ENCODE measurements around the gene LOXL1. TPM values are rescaled to one million over a fixed set of nuclear protein-coding genes. Genes with fewer than 3 reads are reported as not detected.

Gene LOXL1, protein sequence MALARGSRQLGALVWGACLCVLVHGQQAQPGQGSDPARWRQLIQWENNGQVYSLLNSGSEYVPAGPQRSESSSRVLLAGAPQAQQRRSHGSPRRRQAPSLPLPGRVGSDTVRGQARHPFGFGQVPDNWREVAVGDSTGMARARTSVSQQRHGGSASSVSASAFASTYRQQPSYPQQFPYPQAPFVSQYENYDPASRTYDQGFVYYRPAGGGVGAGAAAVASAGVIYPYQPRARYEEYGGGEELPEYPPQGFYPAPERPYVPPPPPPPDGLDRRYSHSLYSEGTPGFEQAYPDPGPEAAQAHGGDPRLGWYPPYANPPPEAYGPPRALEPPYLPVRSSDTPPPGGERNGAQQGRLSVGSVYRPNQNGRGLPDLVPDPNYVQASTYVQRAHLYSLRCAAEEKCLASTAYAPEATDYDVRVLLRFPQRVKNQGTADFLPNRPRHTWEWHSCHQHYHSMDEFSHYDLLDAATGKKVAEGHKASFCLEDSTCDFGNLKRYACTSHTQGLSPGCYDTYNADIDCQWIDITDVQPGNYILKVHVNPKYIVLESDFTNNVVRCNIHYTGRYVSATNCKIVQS
- total RNA-seq, result 1 to 10 TPM; 1.8 to 8.6 TPM

DNA sequence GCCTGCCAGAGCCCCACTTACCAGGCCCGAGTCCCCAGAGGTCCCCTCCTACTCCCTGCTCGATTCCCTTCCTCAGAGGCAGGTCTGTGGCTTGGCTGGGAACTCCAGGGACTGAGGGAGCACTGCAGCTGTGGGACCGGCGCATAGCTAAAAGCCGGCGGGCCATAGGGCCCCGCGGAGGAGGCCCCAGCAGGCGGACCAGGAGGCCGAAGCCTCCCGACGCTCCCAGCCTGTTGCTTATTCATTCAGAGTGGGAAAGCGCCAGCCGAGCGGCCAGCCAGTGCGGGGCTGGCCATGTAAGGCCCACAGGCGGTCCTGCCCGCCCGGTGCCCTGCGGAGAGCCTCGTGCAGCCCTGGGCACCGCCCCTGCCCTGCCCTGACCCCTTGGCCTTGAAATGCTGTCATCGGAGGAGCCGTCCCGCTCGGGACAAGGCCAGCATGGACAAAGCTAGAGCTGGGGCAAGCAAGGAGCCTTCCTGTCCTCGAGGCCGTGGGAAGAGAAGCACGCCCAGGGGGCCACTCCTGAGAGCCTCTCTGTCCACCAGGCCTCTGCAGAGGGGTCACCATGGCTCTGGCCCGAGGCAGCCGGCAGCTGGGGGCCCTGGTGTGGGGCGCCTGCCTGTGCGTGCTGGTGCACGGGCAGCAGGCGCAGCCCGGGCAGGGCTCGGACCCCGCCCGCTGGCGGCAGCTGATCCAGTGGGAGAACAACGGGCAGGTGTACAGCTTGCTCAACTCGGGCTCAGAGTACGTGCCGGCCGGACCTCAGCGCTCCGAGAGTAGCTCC lies at the start of gene LOXL1:
Gene LOXL1, plus strand, starts transcription at position 244 of the 784 bp plus-strand sequence. Its CDS starts 322 bp downstream, at position 566.
- DNase-seq, result no peak
- H3K36me3 Mint-ChIP-seq, result no peaks in the 10 kb centered on the region
- H3K27me3 Mint-ChIP-seq, result no peaks in the 10 kb centered on the region
- H3K4me1 Mint-ChIP-seq, result peaks cover 73% of the 10 kb centered on the region
- CTCF ChIA-PET, result interaction anchor here (1.6 to 4.8 kb wide), 8 partner anchors 12 to 53 kb away, joined by 5 to 118 read pairs (median 36); partner anchors contain the start of gene TBC1D21
- peak within 1 kb of the TSS; percentile 27 for H3K27ac Mint-ChIP-seq
- no peaks in the 10 kb centered on the region for H3K9me3 Mint-ChIP-seq (ENCODE audit: low read depth)
- ATAC-seq, result no peak
- peak within 1 kb of the TSS; percentile 61 for H3K4me3 Mint-ChIP-seq

DNA sequence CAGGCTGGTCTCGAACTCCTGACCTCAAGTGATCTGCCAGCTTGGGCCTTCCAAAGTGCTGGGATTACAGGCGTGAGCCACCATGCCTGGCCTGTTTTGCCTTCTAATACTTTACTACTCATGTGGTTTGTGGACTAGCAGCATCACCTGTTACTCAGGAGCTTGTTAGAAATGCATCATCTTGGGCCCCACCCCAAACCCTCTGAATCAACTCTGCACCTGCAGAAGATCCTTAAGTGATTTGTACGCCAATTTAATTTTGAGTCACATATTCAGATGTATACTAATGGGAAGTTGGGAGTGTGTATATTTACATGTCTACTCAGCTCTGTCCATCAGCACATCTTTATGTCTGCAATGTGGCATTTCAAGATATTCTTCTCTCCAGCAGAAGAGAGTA lies 46.8 kb upstream of the LOXL1 start:
- CTCF ChIA-PET, result interaction anchor here (0.7 to 2.0 kb wide), 4 partner anchors 9 to 48 kb away, joined by 3 to 6 read pairs (median 3); no protein-coding TSS in a partner anchor
- no peak overlapping the region for H3K27ac Mint-ChIP-seq

DNA sequence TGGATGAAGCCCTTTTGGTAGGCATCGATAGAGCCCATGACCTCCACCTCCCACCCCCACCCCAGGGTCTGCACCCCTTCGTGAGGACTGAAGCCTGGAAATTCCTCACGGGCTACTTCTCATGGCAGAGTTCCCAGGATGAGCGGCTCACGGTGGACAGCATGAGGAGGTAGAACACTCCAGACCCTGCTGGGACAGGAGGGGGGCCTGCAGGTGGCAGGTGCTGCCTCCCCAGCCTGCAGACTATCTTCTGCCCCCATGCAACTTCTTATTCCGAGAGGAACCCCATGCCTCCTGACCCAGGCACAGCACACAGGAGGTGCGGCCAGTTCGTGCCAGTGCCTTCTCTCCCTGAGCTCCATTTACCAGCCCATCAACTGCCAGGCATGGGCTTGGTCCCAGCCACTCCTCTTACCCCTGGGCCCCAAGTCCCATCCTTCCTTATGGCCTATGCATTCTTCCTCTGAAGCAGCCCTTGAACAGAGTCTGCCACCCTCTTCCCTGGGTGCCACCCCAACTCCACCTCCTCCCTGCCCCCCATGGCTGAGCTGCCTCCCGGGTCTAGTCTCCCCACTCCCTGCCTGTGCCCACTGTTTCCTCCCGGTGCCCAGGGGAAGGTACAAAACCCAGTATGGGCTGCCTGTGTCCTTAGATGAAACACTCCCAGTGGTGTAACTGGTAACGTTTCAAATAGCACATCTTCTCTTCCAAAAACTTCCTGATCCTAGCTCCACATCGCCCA lies 44.5 kb upstream of the LOXL1 start:
- Mint-ChIP-seq H3K9me3 (ENCODE audit: low read depth) (no peaks in the 10 kb centered on the region), H3K4me3 (no peak overlapping the region), H3K36me3 (no peaks in the 10 kb centered on the region), H3K27ac (no peak overlapping the region), H3K27me3 (peaks cover 19% of the 10 kb centered on the region), H3K4me1 (peaks cover 3% of the 10 kb centered on the region)
- DNase-seq, result no peak
- CTCF ChIA-PET, result interaction anchor here (1.4 to 1.9 kb wide), 2 partner anchors 9 to 24 kb away, joined by 4 read pairs; no protein-coding TSS in a partner anchor
- no peak for ATAC-seq

More for the DNA sequence above, 46.8 kb upstream of the LOXL1 start:
- no peak for ATAC-seq
- no peak for DNase-seq
- no peak overlapping the region for H3K4me3 Mint-ChIP-seq
- no peaks in the 10 kb centered on the region for H3K36me3 Mint-ChIP-seq
- peaks cover 21% of the 10 kb centered on the region for H3K27me3 Mint-ChIP-seq
- H3K4me1 Mint-ChIP-seq, result peaks cover 3% of the 10 kb centered on the region
- H3K9me3 Mint-ChIP-seq (ENCODE audit: low read depth), result no peaks in the 10 kb centered on the region

DNA sequence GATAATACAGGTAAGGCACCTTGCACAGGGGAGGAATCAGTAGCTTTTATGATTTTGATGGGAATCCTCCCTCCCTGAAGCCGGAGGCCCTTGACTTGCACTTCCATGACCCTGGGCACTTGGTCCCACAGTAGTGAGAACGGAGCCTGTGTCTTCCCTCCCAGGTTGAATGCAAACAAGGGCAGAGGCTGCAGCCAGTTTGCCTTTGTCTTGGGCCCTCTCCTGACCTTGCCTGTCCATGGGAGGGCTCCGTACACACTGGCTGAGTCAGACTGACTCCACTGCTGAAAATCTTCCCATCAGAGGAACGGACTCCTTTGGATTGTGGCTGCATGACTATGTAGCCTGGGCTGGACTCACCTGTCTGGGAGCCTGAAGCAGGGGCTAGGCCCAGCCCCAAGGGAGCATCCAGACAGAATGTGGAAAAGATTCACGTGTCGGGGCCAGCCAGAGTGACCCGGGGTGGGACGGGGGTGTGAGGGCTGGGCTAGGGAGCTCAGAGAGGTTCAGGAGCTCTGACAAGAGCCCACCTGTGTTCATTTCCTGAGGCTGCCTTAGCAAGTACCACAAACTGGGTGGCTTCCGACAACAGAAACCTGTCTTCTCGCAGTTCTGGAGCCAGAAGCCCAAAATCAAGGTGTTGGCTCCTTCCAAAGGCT lies 43.4 kb upstream of the LOXL1 start:
- no peaks in the 10 kb centered on the region for H3K9me3 Mint-ChIP-seq (ENCODE audit: low read depth)
- ATAC-seq (no peak), DNase-seq (no peak)
- CTCF ChIA-PET, result interaction anchor here (1.4 to 1.9 kb wide), 2 partner anchors 10 to 23 kb away, joined by 4 read pairs; no protein-coding TSS in a partner anchor
- H3K4me3 Mint-ChIP-seq, result no peak overlapping the region
- no peak overlapping the region for H3K27ac Mint-ChIP-seq
- no peaks in the 10 kb centered on the region for H3K36me3 Mint-ChIP-seq
- peaks cover 3% of the 10 kb centered on the region for H3K4me1 Mint-ChIP-seq
- H3K27me3 Mint-ChIP-seq, result peaks cover 14% of the 10 kb centered on the region

DNA sequence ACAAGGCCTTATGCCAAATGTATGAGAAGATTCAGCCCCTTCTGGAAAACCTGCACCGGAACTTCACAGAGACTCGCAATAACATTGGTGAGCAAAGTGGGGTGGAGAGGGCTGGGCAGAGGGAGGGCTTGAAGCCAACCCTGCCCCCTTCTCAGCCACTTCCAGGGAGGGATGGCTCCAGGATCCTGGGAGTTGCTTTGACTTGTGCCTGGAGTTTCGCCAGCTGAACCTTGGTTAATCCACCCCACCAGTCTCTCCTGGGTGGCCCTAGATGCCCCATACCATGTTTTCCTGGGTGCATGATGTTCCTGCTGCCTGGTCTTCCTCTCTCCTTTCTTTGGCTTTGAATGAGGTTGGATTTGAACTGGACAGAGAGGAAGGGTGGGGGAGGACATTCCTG lies 42.1 kb upstream of the LOXL1 start:
- H3K36me3 Mint-ChIP-seq, result no peaks in the 10 kb centered on the region
- no peak overlapping the region for H3K27ac Mint-ChIP-seq
- H3K9me3 Mint-ChIP-seq (ENCODE audit: low read depth), result no peaks in the 10 kb centered on the region
- DNase-seq (no peak), ATAC-seq (no peak)
- no peaks in the 10 kb centered on the region for H3K4me1 Mint-ChIP-seq
- CTCF ChIA-PET, result interaction anchor here (1.0 to 1.9 kb wide), 2 partner anchors 10 to 13 kb away, joined by 4 to 5 read pairs; no protein-coding TSS in a partner anchor
- H3K27me3 Mint-ChIP-seq, result peaks cover 13% of the 10 kb centered on the region
- no peak overlapping the region for H3K4me3 Mint-ChIP-seq

DNA sequence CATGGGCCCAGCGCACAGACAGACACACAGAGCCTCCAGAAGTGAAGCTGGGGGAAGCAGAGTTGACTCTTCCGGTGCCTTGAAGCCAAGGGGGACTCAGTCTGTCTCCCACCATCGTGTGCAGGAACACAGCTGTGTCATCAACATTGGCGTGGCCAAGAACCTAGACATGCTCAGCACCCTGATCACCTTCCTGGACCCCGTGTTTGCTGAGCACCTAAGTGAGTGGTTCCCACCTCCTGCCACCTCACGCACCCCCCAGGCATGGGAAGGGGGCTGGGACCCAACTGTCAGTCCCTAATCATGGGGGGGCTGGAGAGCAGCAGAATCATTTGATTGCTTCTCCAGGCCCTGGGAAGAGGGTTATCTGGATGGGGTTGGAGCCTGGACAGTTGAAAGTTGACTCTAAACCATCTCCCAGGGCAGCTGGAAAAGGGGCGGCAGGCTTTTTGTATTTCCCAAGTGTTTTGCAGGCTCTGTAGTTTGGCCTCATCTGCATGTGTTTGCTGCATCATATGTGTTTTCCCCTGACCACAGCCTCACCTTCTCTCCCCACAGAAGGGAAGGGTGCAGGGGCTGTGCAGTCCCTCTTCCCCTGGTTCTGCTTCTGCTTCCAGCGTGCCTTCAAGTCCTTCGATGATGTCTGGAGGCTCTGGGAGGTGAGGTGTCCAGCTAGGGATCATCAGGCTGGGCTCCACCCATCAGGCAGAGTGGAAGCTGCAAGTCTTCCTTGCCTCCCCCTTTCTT lies 40.1 kb upstream of the LOXL1 start:
- H3K4me1 Mint-ChIP-seq, result no peaks in the 10 kb centered on the region

DNA sequence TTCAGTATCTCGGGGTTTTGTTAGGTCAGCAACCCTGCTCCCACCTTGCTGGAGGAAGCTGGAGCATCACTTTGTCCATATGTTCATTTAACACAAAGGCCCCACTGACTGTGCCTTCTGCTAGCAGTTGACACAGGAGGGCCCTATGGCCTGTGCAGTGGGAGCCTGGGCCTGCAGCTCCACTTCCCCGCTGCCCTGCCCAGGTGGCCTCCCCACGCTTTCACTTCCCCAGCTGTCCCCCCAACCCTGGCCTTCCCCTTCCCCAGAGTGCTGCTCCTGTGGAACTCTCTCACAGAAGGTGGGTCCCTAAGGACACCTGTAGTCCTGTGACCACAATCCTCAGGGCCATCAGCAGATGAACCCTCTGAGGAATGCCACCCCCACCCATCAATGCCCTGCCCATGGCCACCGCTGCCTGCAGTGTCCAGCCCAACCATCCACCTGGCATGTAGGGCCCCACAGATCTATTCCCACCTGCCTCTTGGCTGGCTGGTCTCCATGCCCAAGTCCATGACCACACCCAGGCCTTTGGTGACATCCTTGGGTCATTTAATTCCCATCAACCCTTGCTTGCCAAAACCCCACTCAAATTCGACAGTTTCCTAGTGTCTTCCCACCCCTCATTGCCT lies 39.4 kb upstream of the LOXL1 start:
- ATAC-seq, result no peak
- CTCF ChIA-PET, result interaction anchor here (1.4 kb wide), 1 partner anchor 11 kb away, joined by 6 read pairs; no protein-coding TSS in a partner anchor
- no peak overlapping the region for H3K4me3 Mint-ChIP-seq

More for the DNA sequence above, 40.1 kb upstream of the LOXL1 start:
- ATAC-seq (no peak), DNase-seq (no peak)
- H3K4me3 Mint-ChIP-seq, result no peak overlapping the region
- no peaks in the 10 kb centered on the region for H3K9me3 Mint-ChIP-seq (ENCODE audit: low read depth)
- H3K27me3 Mint-ChIP-seq, result peaks cover 23% of the 10 kb centered on the region
- no peak overlapping the region for H3K27ac Mint-ChIP-seq
- CTCF ChIA-PET, result interaction anchor here (1.4 kb wide), 1 partner anchor 11 kb away, joined by 6 read pairs; no protein-coding TSS in a partner anchor
- H3K36me3 Mint-ChIP-seq, result no peaks in the 10 kb centered on the region

DNA sequence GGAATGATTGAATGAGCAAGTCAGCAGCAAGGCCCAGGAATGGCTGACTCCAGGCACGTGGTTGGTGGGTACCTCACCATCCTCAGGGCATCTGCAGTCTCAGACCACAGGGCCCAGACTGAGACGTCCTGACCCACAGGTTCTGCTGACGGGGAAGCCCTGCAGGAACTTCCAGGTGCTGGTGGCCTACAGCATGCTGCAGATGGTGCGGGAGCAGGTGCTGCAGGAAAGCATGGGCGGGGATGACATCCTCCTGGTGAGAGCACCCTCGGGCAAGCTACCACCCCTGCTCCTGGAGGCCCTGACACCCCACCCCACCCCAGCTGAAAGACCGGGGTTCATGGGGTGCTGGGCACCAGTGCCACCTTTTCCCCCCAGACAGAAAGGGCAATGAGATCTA lies 38.8 kb upstream of the LOXL1 start:
- Mint-ChIP-seq H3K36me3 (no peaks in the 10 kb centered on the region), H3K27ac (no peak overlapping the region), H3K9me3 (ENCODE audit: low read depth) (no peaks in the 10 kb centered on the region), H3K4me3 (no peak overlapping the region), H3K27me3 (peaks cover 18% of the 10 kb centered on the region), H3K4me1 (no peaks in the 10 kb centered on the region)
- DNase-seq (no peak), ATAC-seq (no peak)
- CTCF ChIA-PET, result interaction anchor here (1.0 to 1.1 kb wide), 2 partner anchors 8 to 14 kb away, joined by 3 to 4 read pairs; partner anchors contain the start of gene TBC1D21

More for the DNA sequence above, 39.4 kb upstream of the LOXL1 start:
- Mint-ChIP-seq H3K27me3 (peaks cover 24% of the 10 kb centered on the region), H3K27ac (no peak overlapping the region), H3K4me1 (no peaks in the 10 kb centered on the region), H3K36me3 (no peaks in the 10 kb centered on the region), H3K9me3 (ENCODE audit: low read depth) (no peaks in the 10 kb centered on the region)
- no peak for DNase-seq

DNA sequence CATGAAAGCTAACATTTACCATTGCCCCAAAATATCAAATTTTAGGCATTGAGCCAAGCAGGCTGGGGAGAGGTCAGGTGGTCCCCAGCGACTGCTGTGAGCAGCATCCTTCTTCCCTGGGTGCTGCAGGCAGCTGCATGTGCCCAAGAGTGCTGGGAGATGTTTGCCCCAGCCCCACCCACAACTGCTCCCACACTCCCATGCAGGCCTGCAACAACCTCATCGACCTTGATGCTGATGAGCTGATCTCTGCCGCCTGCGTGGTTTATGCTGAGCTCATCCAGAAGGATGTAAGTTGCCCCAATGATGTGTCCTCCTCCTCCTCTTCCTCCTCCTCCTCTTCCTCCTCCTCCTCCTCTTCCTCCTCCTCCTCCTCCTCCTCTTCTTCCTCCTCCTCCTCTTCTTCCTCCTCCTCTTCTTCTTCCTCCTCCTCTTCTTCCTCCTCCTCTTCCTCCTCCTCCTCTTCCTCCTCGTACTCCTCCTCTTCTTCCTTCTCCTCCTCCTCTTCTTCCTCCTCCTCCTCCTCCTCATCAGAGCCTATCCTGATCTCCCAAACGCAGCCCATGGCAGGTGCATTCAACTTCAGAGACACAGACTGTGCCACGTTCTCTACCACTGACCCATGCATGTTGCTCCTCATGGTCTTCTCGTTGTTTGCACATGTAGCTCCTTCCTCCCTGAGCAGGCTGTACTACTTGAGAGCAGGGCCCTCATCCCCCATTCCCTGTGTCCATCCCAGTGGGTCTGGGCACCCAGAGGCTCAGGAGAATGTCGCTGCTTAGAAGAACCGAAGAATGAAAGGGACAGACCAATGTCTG lies 37.8 kb upstream of the LOXL1 start:
- Mint-ChIP-seq H3K36me3 (no peaks in the 10 kb centered on the region), H3K4me1 (no peaks in the 10 kb centered on the region), H3K9me3 (ENCODE audit: low read depth) (peaks cover 3% of the 10 kb centered on the region), H3K27ac (no peak overlapping the region), H3K4me3 (no peak overlapping the region), H3K27me3 (peaks cover 16% of the 10 kb centered on the region)
- ATAC-seq (no peak), DNase-seq (no peak)
- CTCF ChIA-PET, result interaction anchor here (0.9 to 1.3 kb wide), 6 partner anchors 9 to 76 kb away, joined by 3 to 4 read pairs (median 3); partner anchors contain the start of gene TBC1D21

DNA sequence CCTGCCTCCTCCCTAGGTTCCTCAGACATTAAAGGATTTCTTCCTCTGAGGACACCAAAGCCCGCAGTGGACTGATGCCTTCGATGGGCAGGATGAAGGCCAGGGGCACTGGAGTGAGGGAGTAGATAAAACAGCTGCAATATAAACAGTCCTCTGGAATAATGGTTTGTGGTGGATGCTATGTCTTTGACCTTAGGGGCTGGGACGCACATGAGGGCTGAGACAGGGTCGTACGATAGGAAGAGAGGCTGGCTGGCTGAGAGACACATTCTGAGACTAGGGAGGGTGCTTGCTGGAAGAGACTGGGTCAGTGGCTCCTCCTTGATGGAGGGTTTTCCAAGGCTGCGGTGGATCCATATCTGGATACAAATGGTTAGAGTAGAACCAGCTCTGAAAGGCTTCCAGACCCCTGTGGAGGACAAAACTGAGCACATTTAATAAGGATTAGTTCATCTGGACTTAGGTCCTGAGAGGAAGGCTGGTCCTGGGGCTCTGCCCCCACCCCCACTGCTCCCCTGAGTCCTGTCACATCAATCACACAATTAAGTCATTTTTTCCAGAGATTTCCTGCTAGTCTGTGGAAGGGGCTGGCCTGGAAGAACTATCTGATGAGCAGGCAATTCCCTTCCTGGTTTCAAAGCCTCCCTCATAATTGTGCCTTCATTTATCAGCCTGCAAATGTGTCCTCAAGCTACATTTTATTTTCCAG lies 37.1 kb upstream of the LOXL1 start:
- CTCF ChIA-PET, result interaction anchor here (0.9 to 2.1 kb wide), 5 partner anchors 8 to 75 kb away, joined by 3 to 9 read pairs (median 3); no protein-coding TSS in a partner anchor
- no peak for DNase-seq
- H3K4me3 Mint-ChIP-seq, result no peak overlapping the region
- H3K4me1 Mint-ChIP-seq, result no peaks in the 10 kb centered on the region
- H3K27ac Mint-ChIP-seq, result no peak overlapping the region
- H3K27me3 Mint-ChIP-seq, result peaks cover 15% of the 10 kb centered on the region
- peaks cover 3% of the 10 kb centered on the region for H3K9me3 Mint-ChIP-seq (ENCODE audit: low read depth)
- H3K36me3 Mint-ChIP-seq, result no peaks in the 10 kb centered on the region
- no peak for ATAC-seq

All from activated CD8-positive, alpha-beta memory T cell treated with anti-CD3 and anti-CD28 coated beads, Interleukin-2, amount 10 ng/mL, durations not matched to agents 7 days and 5 days (primary cell).